ENCODE results near the gene ECSCR.

ECSCR gene

DNA sequence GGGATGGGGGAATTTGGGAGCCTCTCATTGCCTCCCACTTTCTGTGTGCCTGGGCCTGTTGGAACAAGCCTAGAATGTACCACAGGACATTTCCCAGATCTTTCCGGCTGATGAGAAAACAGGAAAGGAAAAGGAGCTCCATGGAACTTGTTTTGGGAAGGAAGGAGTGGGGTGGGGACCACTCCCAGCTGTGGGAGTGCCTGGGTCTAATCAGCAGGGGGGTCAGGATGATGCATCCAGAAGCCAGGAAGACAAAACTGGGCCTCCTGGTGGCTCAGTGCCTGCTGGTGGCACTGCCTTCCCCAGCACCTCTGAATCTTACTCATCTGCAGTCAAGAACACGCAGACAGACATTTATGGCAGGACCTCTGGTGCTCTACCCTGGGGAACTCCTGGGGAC, 11.0 kb upstream of the ECSCR start:
- DNase-seq: no peak

DNA sequence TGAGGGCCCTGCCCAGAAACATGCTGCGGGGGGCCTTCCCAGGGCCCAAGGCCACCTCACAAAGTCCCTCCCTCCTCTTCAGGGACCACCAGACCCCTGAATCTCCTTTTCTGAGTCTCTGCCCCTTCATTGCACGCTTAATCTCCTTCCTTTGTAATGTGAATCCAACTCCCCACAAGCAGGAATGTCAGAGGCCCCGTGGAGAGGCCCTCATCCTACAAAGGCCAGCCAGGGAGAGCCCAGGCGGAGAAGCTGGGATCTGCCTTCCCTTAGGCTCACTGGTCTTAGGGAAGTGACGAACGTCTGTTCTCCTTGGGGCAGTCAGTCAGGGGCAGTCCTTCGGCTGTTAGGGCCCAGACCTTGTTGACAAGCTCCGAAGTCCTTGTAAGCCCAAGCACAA, 10.6 kb upstream of the ECSCR start:
- DNase-seq: no peak

DNA sequence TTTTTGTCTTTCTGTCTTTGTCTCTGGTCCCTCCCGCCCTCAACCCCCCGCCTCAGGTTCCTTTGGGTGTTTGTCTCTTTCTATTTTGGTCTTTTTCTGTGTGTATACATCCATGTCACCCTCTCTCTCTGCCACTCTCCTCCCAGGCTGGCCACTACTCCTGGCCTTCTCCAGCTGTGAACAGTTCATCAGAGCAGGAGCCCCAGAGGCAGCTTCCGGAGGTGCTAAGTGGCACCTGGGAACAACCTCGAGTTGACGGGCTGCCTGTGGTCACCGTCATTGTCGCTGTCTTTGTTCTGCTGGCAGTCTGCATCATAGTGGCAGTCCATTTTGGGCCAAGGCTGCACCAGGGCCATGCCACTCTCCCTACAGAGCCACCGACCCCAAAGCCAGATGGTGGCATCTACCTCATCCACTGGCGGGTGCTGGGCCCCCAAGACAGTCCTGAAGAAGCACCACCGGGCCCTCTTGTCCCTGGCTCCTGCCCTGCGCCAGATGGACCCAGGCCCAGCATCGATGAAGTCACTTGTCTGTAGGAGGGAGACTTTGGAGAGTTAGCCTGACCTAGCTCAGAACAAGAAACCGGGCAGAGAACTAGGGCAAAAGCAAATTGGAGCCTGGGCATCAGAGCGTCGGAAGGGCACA, 10.0 kb upstream of the ECSCR start:
- no peak for DNase-seq

DNA sequence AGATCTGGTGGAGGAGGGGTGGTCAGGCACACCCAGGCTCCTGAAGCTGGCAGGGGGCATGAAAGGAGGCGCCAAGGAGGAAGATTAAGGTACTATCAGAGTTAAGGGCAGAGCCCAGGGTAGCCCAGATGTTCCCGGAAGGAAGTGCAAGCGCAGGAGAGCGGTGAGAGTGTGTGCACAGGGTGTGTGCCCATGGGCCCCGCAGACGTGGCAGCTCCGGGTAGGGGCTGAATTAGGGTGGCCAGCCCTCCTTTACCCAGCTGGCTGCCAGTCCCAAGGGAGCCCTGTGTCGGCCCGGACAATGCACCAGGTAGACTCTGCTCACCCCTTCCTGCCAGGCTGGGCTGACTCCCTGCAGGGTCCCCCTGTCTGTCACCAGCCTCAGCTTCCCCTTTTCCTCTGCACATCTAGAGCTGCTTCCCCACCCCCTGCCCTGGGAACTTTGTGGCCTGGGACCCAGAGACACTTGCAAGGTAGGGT, 8.3 kb upstream of the ECSCR start, which contains the start of gene SMIM33:
Gene SMIM33, plus strand, starts transcription at position 184 of the 480 bp plus-strand sequence. Its CDS starts 118 bp downstream, at position 302.
- no peak for DNase-seq

DNA sequence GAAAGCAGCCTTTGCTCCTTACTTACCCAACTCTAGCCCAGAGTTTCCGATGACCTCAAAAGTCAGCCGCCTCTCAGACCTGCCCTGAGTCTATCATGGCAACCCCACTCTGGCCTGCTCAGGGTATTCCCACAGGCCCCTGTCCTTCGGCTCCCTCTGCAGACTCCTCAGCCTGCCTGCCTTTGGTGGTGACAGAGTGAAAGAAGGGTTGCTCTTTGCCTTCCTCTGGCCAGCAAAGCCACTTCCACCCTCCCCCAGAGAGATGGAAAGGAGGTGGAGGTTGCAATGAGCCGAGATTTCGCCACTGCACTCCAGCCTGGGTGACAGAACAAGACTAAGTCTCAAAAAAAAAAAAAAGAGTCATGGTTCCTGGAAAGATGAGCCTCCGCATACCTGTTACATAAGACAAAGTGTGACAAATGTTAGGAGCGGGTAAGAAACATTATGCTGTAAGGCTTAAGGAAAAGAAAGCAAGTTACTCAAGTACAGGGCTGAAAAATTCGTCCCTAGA, 5.9 kb upstream of the ECSCR start:
- DNase-seq: no peak

DNA sequence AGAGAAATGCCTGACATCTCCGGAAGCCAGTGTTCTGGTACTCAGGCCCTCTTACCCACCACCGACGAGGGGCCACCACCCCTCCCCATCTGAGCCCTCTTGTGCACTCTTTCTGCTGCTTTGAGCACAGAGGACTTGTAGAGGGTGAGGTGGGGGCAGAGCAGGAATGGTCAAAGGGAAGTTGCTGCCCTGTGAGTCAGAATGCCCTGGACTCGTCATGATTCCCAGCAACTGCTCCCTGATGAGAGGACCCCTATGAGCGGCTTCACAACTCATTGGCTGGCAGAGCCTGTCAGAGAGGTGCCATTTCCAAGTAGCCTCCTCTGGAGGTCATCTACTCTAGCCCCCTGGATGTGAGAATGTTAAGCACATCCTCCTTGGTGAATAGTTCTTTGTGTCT, 845 bp downstream of the ECSCR start:
- DNase-seq: no peak

DNA sequence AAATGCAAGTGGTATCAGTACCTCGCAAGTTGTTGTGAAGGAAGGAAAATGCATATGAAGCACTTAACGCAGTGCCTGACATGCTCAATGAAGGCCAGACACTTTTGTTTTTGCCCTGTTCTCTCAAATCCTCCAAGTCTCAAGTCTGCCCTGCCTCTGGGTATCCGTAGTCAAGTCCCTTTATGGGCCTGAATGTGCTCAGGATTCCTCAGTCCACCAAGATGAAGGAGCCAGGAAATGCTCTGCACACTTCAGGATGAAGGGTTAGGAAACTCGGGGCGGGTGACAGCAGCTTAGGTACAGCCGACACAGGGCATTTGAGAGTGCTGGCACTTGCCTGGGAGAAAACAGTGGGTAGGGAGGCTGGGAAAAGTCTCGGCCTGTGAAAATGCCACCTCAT, 1.4 kb downstream of the ECSCR start:
- no peak for DNase-seq

DNA sequence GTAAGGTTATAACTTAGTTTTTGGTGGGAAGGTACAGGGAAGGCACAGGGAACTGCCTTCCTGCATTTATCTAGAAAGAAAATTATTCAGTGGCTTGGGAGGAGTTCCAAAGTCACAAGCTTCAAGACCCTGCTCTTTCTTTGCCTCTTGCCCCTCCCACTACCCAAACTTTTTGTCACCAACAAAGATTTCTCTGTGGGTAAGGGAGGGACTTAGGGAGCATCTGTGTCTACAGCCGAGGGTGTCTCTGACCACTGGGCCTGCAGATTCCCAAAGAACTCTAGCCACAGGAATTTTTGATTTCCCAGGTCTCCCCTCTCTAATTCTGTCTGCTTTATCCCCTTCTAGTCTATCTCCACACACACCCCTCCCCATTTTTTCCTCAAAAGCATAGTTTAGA, 2.1 kb downstream of the ECSCR start:
- DNase-seq: no peak

DNA sequence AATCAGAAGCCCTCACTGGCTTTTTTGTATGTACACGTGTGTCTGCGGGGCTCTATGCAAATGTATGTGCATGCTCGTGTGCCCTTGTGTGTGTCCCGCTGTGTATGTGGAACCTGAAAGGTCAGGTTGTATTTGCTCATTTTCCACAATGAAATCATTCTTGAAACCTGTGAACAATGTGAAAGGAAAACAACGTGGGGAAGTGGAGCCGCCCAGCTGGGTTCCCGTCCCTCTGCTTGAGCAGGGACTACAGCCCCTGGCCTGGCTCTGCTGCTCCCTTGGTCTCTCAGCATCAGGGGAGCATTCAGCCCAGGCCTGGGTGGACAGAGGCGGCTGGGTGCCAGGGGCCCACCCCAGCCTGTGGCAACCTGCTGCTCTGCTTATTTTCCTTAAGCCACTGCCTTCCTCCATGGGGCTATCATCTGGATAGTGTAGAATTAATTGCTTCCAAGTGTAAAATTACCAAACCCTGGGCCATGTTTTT, 3.0 kb downstream of the ECSCR start:
- DNase-seq: no peak

DNA sequence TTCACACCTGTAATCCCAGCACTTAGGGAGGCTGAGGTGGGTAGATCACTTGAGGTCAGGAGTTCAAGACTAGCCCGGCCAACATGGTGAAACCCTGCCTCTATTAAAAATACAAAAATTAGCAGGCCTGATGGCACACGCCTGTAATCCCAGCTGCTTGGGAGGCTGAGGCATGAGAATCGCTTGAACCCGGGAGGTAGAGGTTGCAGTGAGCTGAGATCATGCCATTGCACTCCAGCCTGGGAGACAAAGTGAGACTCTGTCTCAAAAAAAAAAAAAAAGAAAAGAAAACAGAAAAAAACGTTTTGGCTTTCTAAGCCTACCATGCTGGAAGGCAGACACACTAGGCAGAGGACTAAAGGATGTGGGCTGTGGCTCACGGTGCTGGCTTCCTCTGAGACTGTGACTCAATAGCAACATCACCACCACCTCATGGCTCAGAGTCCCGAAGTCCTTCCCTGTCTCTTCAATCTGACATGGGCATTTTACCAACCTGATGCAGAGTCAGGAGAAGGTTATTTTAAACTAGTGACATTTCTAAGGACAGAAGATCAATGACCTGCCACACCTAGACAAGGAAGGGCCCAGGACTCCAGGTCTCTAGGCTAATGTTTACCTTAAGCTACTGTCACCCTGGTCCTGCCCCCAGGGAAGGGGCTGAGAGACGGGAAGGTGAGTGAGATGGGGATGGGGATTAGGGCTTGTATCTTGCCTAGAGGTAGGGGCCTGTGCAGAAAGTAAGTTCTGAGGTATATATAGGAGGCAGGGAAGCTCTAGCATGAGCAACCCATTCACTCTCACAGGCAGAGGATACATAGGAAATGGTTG, 3.7 kb downstream of the ECSCR start:
- DNase-seq: no peak

DNA sequence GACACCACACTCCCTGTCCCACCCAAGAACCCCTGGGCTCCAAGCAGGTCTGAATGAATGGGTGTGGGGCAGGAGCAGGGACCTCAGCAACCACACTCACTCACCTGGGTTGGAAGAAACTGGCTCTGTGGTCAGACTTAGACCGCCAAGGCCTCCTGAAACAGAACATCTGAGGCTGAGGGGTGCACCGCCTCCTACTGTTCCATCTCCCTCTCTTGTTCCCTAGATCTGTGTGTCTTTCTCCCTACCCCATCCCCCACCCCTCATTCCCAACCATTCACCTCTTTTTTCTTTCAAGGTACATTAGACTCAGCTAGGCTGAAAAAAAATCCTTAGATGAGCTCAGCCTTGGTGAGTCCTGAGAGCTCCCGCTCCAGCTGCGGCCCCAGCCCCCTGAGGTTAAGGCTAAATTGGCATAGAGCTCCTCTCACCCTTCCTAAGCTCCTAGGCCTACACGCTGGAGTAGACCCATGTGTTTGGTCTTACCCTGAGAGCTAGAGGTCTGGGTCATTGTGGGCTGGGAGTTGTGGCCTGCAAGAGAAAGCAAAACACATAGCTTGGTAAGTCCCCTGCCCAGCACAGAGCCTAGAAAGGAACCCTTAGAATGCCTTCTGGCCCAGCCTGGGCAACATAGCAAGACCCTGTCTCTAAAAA, 4.8 kb downstream of the ECSCR start:
- DNase-seq: no peak

DNA sequence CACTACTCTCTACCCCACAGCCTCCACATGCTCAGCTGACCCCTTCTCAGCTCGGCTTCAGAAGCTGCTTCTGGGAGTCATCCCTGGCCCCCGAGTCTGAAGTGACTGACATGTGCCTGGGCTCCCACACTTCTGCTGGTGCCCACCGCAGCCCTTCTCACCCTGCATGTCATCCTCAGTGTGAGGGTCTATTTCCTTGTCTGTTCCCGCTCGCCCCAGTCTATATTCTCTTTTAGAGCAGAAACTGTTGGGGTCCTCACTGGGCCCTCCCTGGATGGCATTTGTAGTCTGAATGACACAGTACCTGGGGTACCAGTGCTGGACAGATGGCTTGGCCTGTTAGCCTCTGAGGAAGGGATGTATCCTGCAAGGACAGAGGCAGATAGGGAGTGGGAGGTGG, 5.3 kb downstream of the ECSCR start:
- no peak for DNase-seq

DNA sequence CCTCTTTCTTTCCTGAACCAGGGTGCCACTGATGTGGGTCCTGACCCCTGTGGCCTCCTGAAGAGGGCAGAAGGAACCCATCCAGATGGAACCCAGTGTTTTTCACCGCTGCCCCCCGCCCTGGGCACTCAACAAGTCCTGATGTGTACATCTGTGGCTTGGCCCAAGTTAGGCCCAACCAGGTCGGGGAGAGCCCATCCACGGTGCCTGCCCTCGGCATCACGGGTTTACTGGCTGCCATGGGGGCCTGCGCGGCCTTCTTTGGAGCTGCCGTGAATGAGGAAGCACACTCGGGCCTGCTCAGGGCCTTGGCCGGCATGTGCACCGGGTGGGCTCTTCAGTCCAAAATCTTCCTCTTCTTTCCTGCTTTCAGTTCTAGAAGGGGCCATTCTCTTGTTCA, 5.8 kb downstream of the ECSCR start:
- no peak for DNase-seq

DNA sequence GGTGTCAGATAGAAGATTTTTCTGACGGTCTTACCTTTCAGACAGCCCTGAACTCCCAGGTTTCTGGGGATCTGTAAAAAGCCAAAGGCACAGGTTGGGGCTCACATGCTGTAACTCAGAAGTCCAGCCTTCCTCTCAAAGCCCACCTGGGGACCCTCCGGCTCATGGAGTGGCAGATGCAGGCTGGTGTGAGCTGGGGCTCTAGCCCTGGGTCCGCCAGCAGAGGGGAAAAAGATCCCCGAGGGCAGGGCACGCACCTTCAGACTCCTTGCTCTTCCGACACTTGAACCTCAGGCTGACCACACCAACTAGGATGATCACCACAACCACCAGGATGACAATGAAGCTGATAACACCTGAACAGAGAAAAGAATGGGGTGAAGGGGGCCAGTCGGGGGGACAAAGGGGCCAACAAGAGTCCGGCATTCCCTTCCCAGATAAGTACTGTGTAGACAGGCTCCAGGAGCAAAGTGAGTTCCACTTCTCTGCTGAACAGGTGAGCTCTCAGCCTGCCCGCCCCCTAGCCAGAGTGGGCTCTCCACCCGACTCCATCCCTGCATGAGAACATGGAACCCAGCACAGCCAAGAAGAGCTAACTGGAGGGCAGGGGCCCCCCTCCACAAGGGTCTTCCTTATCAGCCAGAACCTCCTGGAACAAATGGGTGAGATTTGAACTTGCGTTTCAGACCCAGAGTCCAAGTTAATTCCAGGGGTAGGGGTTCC, 7.8 kb downstream of the ECSCR start:
- DNase-seq: no peak

DNA sequence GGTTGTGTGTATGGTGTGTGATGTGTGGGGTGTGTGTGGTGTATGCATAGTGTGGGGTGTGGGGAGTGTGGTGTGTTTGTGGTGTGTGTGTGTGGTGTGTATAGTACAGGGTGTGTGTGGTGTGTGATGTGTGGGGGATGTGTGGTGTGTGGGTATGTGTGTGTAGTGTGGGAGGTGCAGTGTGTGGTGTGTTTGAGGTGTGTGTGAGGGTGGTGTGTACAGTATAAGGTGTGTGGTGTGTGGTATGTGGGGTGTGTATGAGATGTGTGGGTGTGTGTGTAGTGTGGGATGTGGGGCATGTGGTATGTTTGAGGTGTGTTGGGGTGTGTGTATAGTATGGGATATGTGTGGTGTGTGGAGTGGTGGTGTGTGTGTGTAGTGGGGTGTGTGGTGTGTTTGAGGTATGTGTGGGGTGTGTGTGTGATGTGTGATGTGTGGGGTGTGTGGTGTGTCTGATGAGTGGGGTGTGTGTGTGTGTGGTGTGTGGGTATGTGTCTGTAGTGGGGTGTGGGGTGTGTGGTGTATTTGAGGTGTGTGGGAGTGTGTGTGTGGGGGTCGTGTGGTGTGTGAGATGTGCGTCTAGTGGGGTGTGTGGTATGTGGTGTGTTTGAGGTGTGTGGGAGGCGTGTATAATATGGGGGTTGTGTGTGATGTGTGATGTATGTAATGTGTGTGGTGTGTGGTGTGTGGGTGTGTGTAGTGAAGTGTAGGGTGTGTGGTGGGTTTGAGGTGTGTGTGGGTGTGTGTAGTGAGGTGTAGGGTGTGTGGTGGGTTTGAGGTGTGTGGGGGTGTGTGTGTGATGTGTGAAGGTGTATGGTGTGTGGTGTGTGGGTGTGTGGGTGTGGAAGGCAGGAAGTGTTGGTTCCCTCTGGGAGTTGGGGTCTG, 8.6 kb downstream of the ECSCR start:
- DNase-seq: no peak

DNA sequence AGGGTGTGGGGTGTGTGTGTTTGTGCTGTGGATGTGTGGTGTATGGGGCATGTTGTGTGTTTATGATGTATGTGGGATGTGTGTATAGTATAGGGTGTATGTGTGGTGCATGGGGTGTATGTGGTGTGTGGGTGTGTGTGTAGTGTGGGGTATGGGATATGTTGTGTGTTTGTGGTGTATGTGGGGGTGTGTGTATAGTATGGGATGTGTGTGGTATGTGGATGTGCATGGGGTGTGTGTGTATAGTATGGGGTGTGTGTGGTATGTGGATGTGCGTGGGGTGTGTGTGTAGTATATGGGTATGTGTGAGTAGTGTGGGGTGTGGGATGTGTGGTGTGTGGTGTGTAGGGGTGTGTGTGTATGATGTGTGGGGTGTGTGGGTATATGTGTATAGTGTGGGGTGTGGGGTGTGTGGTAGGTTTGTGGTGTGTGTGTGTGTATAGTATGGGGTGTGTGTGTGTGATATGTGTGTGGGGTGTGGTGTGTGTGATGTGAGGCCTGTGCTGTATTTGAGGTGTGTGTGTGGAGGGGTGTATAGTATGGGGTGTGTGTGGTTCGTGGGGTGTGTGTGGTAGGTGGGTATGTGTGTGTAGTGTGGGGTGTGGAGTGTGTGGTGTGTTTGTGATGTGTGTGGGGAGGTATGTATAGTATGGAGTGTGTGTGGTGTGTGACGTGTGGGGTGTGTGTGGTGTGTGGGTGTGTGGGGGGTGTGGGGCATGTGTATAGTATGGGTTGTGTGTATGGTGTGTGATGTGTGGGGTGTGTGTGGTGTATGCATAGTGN, 10.5 kb downstream of the ECSCR start:
- no peak for DNase-seq

DNA sequence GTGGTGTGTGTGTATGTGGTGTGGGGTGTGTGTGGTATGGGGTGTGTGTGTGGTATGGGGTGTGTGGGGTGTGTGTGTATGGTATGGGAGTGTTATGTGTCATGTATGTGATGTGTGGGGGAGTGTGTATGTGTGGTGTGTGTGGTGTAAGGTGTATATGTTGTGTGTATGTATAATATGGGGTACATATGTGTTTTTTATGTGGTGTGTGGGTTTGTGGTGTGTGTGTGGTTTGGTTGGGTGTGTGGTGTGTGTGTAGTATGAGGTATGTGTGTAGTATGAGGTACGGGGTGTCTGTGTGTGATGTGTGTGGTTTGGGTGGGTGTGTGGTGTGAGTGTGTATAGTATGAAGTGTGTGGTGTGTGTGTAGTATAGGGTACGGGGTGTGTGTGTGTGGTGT, 11.4 kb downstream of the ECSCR start:
- DNase-seq: no peak

DNA sequence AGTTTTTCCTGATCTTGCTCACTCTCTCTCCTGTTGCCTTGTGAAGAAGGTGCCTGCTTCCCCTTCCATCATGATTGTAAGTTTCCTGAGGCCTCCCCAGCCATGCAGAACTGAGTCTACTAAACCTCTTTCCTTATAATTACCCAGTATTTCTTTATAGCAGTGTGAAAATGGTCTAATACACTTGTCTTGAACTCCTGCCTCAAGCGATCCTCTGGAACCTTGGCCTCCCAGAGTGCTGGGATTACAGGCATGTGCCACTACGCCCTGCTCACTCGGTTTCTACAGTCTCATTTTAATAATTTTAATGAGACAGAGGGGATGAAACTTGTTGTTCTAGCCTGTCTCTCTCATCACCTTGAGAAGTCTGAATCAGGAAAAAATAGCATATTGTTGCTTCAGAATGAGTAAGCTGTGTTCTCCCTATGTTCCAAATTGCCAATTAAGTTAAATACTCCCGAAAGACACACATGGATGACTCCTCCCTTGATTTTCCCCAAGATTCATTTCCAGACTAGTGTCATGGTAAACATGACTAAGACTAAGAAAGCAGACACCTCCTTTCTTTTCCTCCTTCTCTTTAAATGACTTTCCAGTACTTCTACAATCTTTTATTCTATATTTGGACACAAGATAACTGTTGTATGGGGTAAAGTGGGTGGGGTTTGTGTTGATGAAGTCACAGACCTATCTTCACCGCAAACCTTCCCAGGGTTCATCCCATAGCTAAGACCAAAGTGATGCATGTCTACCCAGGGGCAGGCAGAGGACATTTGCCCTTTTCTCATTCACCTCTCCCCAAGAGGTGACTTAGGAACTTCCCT, 15.4 kb downstream of the ECSCR start:
- no peak for DNase-seq

DNA sequence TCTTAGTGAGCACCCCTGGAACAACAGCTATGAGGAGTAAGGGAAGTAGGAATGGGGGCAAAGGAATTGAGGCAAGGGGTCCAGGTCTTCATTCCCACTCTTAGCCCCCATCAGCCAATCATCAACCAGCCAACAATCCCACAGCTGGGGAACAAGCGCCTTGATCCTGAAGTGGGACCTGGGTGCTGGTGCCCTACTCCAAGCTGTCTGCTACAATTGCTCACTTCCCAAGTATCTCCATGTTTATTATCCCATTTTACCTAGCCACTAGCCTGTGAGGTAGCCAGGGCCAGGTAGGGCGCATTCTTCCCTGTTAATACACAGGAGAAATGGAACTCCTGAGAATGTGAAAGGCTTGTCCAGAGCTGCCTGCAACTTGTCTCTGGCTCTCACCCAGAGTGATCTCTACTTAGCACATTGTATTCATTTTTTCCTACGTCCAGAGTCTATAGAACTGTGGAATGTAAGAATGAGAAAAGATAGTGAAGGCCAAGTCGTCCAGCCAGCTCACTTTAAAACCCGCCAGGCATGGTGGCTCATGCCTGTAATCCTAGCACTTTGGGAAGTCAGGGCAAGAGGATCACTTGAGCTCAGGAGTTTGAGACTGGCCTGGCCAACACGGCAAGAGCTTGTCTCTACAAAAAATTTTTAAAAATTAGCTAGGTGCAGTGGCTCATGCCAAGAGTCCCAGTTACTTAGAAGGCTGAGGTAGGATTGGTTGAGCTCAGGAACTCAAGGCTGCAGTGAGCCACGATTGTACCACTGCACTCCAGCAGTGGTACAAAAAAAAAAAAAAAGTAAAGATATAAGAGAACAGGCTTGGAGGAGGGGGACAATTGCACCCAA, 17.0 kb downstream of the ECSCR start:
- no peak for DNase-seq

Measured in NCI-H1417 (cell line).